Thymus (tissue), 11 donors: Measurements from ENCODE around the gene CAV1. TPM values are rescaled to one million over a fixed set of nuclear protein-coding genes. Genes with fewer than 3 reads are reported as not detected.
"Not testable (repeated sequence)": the region's sequence is repeated elsewhere in the genome, so short reads cannot be mapped to it uniquely, and the experiment has no call there.

Experiments
- DNase-seq, 9 donors: peaks; one replicate each; pipeline ENCODE4 v3.0.0-alpha.2; 2013; ENCODE audit warnings: low spot score in 9 of 9, low read depth in 6 of 9, missing footprints in 1 of 9
- H3K27ac ChIP-seq, 2 donors: one replicate each; pipeline ENCODE4 v1.5.1; 2013; ENCODE audit warnings: control low read depth in 1 of 2, low read depth in 1 of 2, low read length in 1 of 2, mild to moderate bottlenecking in 1 of 2, moderate library complexity in 1 of 2
- H3K27me3 ChIP-seq, 2 donors: one replicate each; pipeline ENCODE4 v1.5.1; 2013; ENCODE audit warnings: low read length in 1 of 2; ENCODE audit not compliant: control insufficient read depth in 2 of 2, insufficient read depth in 1 of 2
- H3K36me3 ChIP-seq, 2 donors: one replicate each; pipeline ENCODE4 v1.5.1; 2013; ENCODE audit warnings: low read length in 1 of 2, mild to moderate bottlenecking in 1 of 2, moderate library complexity in 1 of 2; ENCODE audit not compliant: control insufficient read depth in 2 of 2, insufficient read depth in 2 of 2
- H3K4me1 ChIP-seq, 2 donors: one replicate each; pipeline ENCODE4 v1.5.1; 2013; ENCODE audit warnings: low read length in 2 of 2; ENCODE audit not compliant: control insufficient read depth in 2 of 2, insufficient read depth in 2 of 2
- H3K4me3 ChIP-seq, 2 donors: one replicate each; pipeline ENCODE4 v1.5.1; 2013; ENCODE audit warnings: low read length in 2 of 2, control low read depth in 1 of 2, mild to moderate bottlenecking in 1 of 2
- H3K9me3 ChIP-seq, 2 donors: one replicate each; pipeline ENCODE4 v1.5.1; 2013; ENCODE audit warnings: low read length in 1 of 2, mild to moderate bottlenecking in 1 of 2; ENCODE audit not compliant: control insufficient read depth in 2 of 2, insufficient read depth in 1 of 2
- WGBS: extraction: QIAGEN DNeasy Blood & Tissue Kit; methylation state at CpG from one replicate; pipeline ENCODE4 v1.1.7; 2013; 5-methylcytosine and 5-hydroxymethylcytosine counted together
- polyA plus RNA-seq: library from polyadenylated mRNA; stranded (reverse); fragments of 200-250 nt; gene quantifications from one replicate; pipeline ENCODE4 v1.2.3, GENCODE V29; 2013
- total RNA-seq: library from RNA; stranded (reverse); fragments of 120-200 nt; gene quantifications from one replicate; pipeline ENCODE4 v1.2.4, GENCODE V29; 2013
- donor health status: healthy.

Gene CAV1
- total and polyA plus RNA-seq, 2 donors = 26.4 to 50.6 TPM

GRCh38 chr7:116585967-116586366 is 61.1 kb downstream of the CAV1 start:
- Histone ChIP-seq H3K9me3 (no peaks in the 10 kb centered on the region), H3K4me1 (no peaks in the 10 kb centered on the region), H3K27ac (no peak overlapping the region), H3K27me3 (no peaks in the 10 kb centered on the region), H3K36me3 (no peaks in the 10 kb centered on the region), H3K4me3 (no peak overlapping the region)
- WGBS = 88% methylated on average over 5 of the region's 5 CpGs
- no peak for DNase-seq

GRCh38 chr7:116587200-116587599 is 62.4 kb downstream of the CAV1 start:
- not testable (repeated sequence) for H3K4me1 ChIP-seq, H3K27me3 ChIP-seq, DNase-seq, H3K36me3 ChIP-seq, H3K4me3 ChIP-seq, H3K27ac ChIP-seq, H3K9me3 ChIP-seq
- WGBS = 98% methylated on average over 3 of the region's 3 CpGs

GRCh38 chr7:116588225-116588624 is 63.4 kb downstream of the CAV1 start:
- H3K4me3 ChIP-seq = no peak overlapping the region
- DNase-seq = peak in 2 of 9 donors; percentile 5 to 20
- H3K36me3 ChIP-seq = no peaks in the 10 kb centered on the region
- H3K27ac ChIP-seq = no peak overlapping the region
- H3K27me3 ChIP-seq = peaks cover 0 to 6% of the 10 kb centered on the region in 2 donors
- 7% methylated on average over 2 of the region's 2 CpGs for WGBS
- peaks cover 0 to 3% of the 10 kb centered on the region in 2 donors for H3K4me1 ChIP-seq
- no peaks in the 10 kb centered on the region for H3K9me3 ChIP-seq

- peaks cover 0 to 3% of the 10 kb centered on the region in 2 donors for H3K4me1 ChIP-seq
- H3K36me3 ChIP-seq = no peaks in the 10 kb centered on the region
- peak in 8 of 9 donors; percentile 15 to 69 (median 42) for DNase-seq
- H3K27me3 ChIP-seq = peaks cover 0 to 6% of the 10 kb centered on the region in 2 donors
- whole genome bisulfite sequencing = 20% methylated on average over 4 of the region's 4 CpGs
- no peak overlapping the region for H3K27ac ChIP-seq
- H3K9me3 ChIP-seq = no peaks in the 10 kb centered on the region
- no peak overlapping the region for H3K4me3 ChIP-seq
Measured at GRCh38 chr7:116588641-116589594, 64.1 kb downstream of the CAV1 start.

- Histone ChIP-seq H3K9me3 (no peaks in the 10 kb centered on the region), H3K4me3 (no peak overlapping the region), H3K4me1 (peaks cover 0 to 3% of the 10 kb centered on the region in 2 donors), H3K36me3 (no peaks in the 10 kb centered on the region), H3K27me3 (peaks cover 0 to 6% of the 10 kb centered on the region in 2 donors), H3K27ac (no peak overlapping the region)
- DNase-seq = peak in 1 of 9 donors; percentile 20
- 34% methylated on average over 9 of the region's 9 CpGs for WGBS
Measured at GRCh38 chr7:116591202-116592040, 66.6 kb downstream of the CAV1 start.

- 9% methylated on average over 1 of the region's 1 CpG for WGBS
- no peak for DNase-seq
- no peak overlapping the region for H3K4me3 ChIP-seq
- peaks cover 0 to 3% of the 10 kb centered on the region in 2 donors for H3K4me1 ChIP-seq
- H3K9me3 ChIP-seq = no peaks in the 10 kb centered on the region
- peaks cover 0 to 6% of the 10 kb centered on the region in 2 donors for H3K27me3 ChIP-seq
- H3K36me3 ChIP-seq = no peaks in the 10 kb centered on the region
- no peak overlapping the region for H3K27ac ChIP-seq
Measured at GRCh38 chr7:116592041-116592355, 67.2 kb downstream of the CAV1 start.

GRCh38 chr7:116592445-116592844 is 67.6 kb downstream of the CAV1 start:
- WGBS = 9% methylated on average over 8 of the region's 8 CpGs
- no peak overlapping the region for H3K4me3 ChIP-seq
- peaks cover 0 to 3% of the 10 kb centered on the region in 2 donors for H3K4me1 ChIP-seq
- H3K27me3 ChIP-seq = peaks cover 0 to 6% of the 10 kb centered on the region in 2 donors
- H3K27ac ChIP-seq = no peak overlapping the region
- H3K9me3 ChIP-seq = no peaks in the 10 kb centered on the region
- DNase-seq = no peak
- H3K36me3 ChIP-seq = no peaks in the 10 kb centered on the region

GRCh38 chr7:116593359-116594075 is 68.7 kb downstream of the CAV1 start:
- no peak for DNase-seq
- Histone ChIP-seq H3K27me3 (peaks cover 0 to 6% of the 10 kb centered on the region in 2 donors), H3K27ac (no peak overlapping the region), H3K4me3 (no peak overlapping the region), H3K9me3 (no peaks in the 10 kb centered on the region), H3K4me1 (peaks cover 0 to 3% of the 10 kb centered on the region in 2 donors), H3K36me3 (no peaks in the 10 kb centered on the region)
- WGBS = 88% methylated on average over 5 of the region's 5 CpGs
